PFSK-1 (cell line): ENCODE results near the gene CCRL2.

Source experiments
- POLR2AphosphoS5 ChIP-seq: IDR thresholded peaks from 2 replicates; pipeline ENCODE4 v1.6.1; 2012; ENCODE audit warnings: low read depth, mild to moderate bottlenecking, control low read depth, low read length, moderate library complexity
- SIN3A ChIP-seq: IDR thresholded peaks from 2 replicates; pipeline ENCODE4 v1.6.1; 2012; ENCODE audit warnings: mild to moderate bottlenecking, low read length, moderate library complexity, borderline replicate concordance; ENCODE audit not compliant: insufficient read depth
- TAF1 ChIP-seq: IDR thresholded peaks from 2 replicates; pipeline ENCODE4 v1.6.1; 2012; ENCODE audit warnings: low read length, control low read depth, borderline replicate concordance; ENCODE audit not compliant: insufficient read depth
- TF ChIP-seq, protein P1 (sequence below), 2 experiments: IDR thresholded peaks; 2 replicates each; pipeline versions ENCODE4 v1.6.1 to v1.8.0; 2011 to 2012; ENCODE audit warnings: low read depth in 2 of 2, low read length in 2 of 2, control low read depth in 1 of 2, inconsistent platforms in 1 of 2, mild to moderate bottlenecking in 1 of 2, moderate library complexity in 1 of 2; ENCODE audit not compliant: insufficient read depth in 1 of 2

DNA sequence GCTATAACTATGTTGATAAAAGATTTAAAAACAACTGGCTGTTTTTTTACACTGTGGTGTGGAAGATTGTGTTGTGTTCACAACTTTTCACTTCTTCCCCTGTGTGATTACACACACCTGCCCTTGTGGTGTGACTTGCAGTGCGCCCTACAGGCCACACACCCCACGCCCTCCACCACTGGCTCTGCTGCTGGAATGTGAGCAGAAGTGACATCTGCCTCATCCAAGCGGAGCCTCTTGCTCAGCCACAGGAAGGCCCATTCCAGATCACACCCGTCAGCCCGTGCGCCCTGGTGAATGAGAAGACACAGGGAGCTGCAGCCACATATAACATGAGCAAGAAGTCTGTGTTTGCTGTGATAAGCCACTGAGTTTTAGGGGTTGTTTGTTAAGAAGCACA is 46.2 kb upstream of the CCRL2 start:
- TF ChIP-seq POLR2AphosphoS5, result no peak
- no peak for TF ChIP-seq TAF1
- TF ChIP-seq SIN3A, result no peak
- TF ChIP-seq, protein P1, sequence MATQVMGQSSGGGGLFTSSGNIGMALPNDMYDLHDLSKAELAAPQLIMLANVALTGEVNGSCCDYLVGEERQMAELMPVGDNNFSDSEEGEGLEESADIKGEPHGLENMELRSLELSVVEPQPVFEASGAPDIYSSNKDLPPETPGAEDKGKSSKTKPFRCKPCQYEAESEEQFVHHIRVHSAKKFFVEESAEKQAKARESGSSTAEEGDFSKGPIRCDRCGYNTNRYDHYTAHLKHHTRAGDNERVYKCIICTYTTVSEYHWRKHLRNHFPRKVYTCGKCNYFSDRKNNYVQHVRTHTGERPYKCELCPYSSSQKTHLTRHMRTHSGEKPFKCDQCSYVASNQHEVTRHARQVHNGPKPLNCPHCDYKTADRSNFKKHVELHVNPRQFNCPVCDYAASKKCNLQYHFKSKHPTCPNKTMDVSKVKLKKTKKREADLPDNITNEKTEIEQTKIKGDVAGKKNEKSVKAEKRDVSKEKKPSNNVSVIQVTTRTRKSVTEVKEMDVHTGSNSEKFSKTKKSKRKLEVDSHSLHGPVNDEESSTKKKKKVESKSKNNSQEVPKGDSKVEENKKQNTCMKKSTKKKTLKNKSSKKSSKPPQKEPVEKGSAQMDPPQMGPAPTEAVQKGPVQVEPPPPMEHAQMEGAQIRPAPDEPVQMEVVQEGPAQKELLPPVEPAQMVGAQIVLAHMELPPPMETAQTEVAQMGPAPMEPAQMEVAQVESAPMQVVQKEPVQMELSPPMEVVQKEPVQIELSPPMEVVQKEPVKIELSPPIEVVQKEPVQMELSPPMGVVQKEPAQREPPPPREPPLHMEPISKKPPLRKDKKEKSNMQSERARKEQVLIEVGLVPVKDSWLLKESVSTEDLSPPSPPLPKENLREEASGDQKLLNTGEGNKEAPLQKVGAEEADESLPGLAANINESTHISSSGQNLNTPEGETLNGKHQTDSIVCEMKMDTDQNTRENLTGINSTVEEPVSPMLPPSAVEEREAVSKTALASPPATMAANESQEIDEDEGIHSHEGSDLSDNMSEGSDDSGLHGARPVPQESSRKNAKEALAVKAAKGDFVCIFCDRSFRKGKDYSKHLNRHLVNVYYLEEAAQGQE (IDR thresholded peaks at IDR 0.05; ENCODE audit: insufficient read depth in 1 of 2, low read depth in 2 of 2, low read length in 2 of 2), result no peak
